Prostate gland (tissue), 2 donors: Measurements from ENCODE around the gene TRIM67. TPM values are rescaled to one million over a fixed set of nuclear protein-coding genes. Genes with fewer than 3 reads are reported as not detected.

Source experiments
- DNase-seq: peaks from one replicate; pipeline ENCODE4 v3.0.0-alpha.2; 2019; ENCODE audit warnings: low spot score
- H3K27ac ChIP-seq, 2 donors: fragments of 200-600 bp; sonication (generic); 2 replicates each; pipeline ENCODE4 v1.5.1; 2017 to 2019
- H3K27me3 ChIP-seq: fragments of 200-600 bp; sonication (generic); replicated peaks from 2 replicates; pipeline ENCODE4 v1.5.1; 2019; ENCODE audit not compliant: insufficient read depth
- H3K36me3 ChIP-seq, 2 donors: fragments of 200-600 bp; sonication (generic); 1 replicate in 1 of 2; 2 replicates in 1 of 2; pipeline versions ENCODE4 v1.5.1 to v1.8.1; 2017 to 2019
- H3K4me1 ChIP-seq: fragments of 200-600 bp; sonication (generic); replicated peaks from 2 replicates; pipeline ENCODE4 v1.5.1; 2019
- H3K4me3 ChIP-seq, 2 donors: fragments of 200-600 bp; sonication (generic); 2 replicates each; pipeline ENCODE4 v1.5.1; 2017 to 2019
- H3K9me3 ChIP-seq: fragments of 200-600 bp; sonication (generic); 2 replicates; pipeline ENCODE4 v1.5.1; 2017
- CTCF ChIP-seq, 4 experiments: fragments of 200-600 bp in 2 of 4; fragments of 450-650 bp in 2 of 4; sonication (generic) in 2 of 4; IDR thresholded peaks; 1 replicate in 3 of 4; 2 replicates in 1 of 4; pipeline ENCODE4 v1.5.1; 2016 to 2019; ENCODE audit warnings: antibody characterized with exemption in 4 of 4, mild to moderate bottlenecking in 2 of 4, moderate library complexity in 2 of 4
- POLR2A ChIP-seq: fragments of 450-650 bp; IDR thresholded peaks from one replicate; pipeline ENCODE4 v1.6.1; 2016; ENCODE audit warnings: antibody characterized with exemption, mild to moderate bottlenecking
- POLR2AphosphoS5 ChIP-seq: sonication (generic); formaldehyde crosslinking; IDR thresholded peaks from one replicate; pipeline ENCODE4 v1.6.1; 2017; ENCODE audit warnings: antibody characterized with exemption
- WGBS: methylation state at CpG from one replicate; pipeline ENCODE4 v1.1.5; 2018; 5-methylcytosine and 5-hydroxymethylcytosine counted together
- intact Hi-C: fragments of 100-400 bp; cut with DNase I; formaldehyde crosslinking; loops from one replicate; pipeline ENCODE4 v1.14.2; 2022
- total RNA-seq, 2 donors: library from RNA; depleted of rRNA; stranded (reverse); fragments of >200 nt; gene quantifications; one replicate each; pipeline ENCODE4 v1.1.0, GENCODE V29; 2016

Gene TRIM67
- total RNA-seq, 2 donors from 2014 or later: 0.28 TPM; not detected in 1

GRCh38 chr1:231165371-231165770 lies 3.5 kb downstream of the TRIM67 start:
- TF ChIP-seq POLR2AphosphoS5 (no peak), CTCF (IDR thresholded peaks at IDR 0.05) (no peak), POLR2A (no peak)
- Histone ChIP-seq H3K27me3 (peaks cover 19% of the 10 kb centered on the region), H3K27ac (no peak overlapping the region), H3K9me3 (no peaks in the 10 kb centered on the region), H3K4me3 (no peak overlapping the region), H3K36me3 (no peaks in the 10 kb centered on the region), H3K4me1 (peaks cover 3% of the 10 kb centered on the region)
- intact Hi-C loops: no loop called here
- WGBS: 88% methylated on average over 1 of the region's 1 CpG
- DNase-seq: no peak

- Histone ChIP-seq H3K4me3 (no peak overlapping the region), H3K4me1 (peaks cover 3% of the 10 kb centered on the region), H3K9me3 (no peaks in the 10 kb centered on the region), H3K27me3 (peaks cover 19% of the 10 kb centered on the region), H3K36me3 (no peaks in the 10 kb centered on the region), H3K27ac (no peak overlapping the region)
- DNase-seq: no peak
- intact Hi-C loops: no loop called here
- TF ChIP-seq POLR2AphosphoS5: no peak
- TF ChIP-seq CTCF (IDR thresholded peaks at IDR 0.05): no peak
- no peak for TF ChIP-seq POLR2A
These were observed 4.5 kb downstream of the TRIM67 start for GRCh38 chr1:231166398-231166797.

GRCh38 chr1:231170875-231171274 lies 9.0 kb downstream of the TRIM67 start:
- intact Hi-C loops: no loop called here
- DNase-seq: no peak
- Histone ChIP-seq H3K27me3 (no peaks in the 10 kb centered on the region), H3K4me1 (no peaks in the 10 kb centered on the region), H3K36me3 (no peaks in the 10 kb centered on the region), H3K9me3 (no peaks in the 10 kb centered on the region), H3K27ac (no peak overlapping the region), H3K4me3 (no peak overlapping the region)
- 81% methylated on average over 1 of the region's 1 CpG for WGBS
- no peak for TF ChIP-seq CTCF (IDR thresholded peaks at IDR 0.05)

- no peak overlapping the region for H3K4me3 ChIP-seq
- H3K27ac ChIP-seq: no peak overlapping the region
- 65% methylated on average over 6 of the region's 6 CpGs for WGBS
- TF ChIP-seq POLR2A: no peak
- no peak for TF ChIP-seq CTCF (IDR thresholded peaks at IDR 0.05)
- no peaks in the 10 kb centered on the region for H3K4me1 ChIP-seq
- H3K36me3 ChIP-seq: no peaks in the 10 kb centered on the region
- no peak for DNase-seq
- H3K27me3 ChIP-seq: no peaks in the 10 kb centered on the region
- no peaks in the 10 kb centered on the region for H3K9me3 ChIP-seq
- intact Hi-C loops: no loop called here
These were observed 9.9 kb downstream of the TRIM67 start for GRCh38 chr1:231171623-231172197.

GRCh38 chr1:231172411-231172810 lies 10.6 kb downstream of the TRIM67 start:
- no peak overlapping the region for H3K27ac ChIP-seq

More at GRCh38 chr1:231172411-231172810, 10.6 kb downstream of the TRIM67 start:
- no peak for DNase-seq
- intact Hi-C loops: no loop called here
- Histone ChIP-seq H3K9me3 (no peaks in the 10 kb centered on the region), H3K36me3 (no peaks in the 10 kb centered on the region), H3K4me3 (no peak overlapping the region), H3K4me1 (no peaks in the 10 kb centered on the region), H3K27me3 (no peaks in the 10 kb centered on the region)
- no peak for TF ChIP-seq POLR2AphosphoS5
- TF ChIP-seq CTCF (IDR thresholded peaks at IDR 0.05): no peak
- TF ChIP-seq POLR2A: no peak
- 39% methylated on average over 3 of the region's 3 CpGs for WGBS
